Effector CD8-positive, alpha-beta T cell (primary cell): ENCODE results near the gene KRTAP5-3.

ENCODE experiments used
- DNase-seq: peaks from one replicate; lab custom pipeline; 2025; lab: John Stamatoyannopoulos, UW

The KRTAP5-3 gene

GRCh38 chr11:1643146-1643690 lies 35.0 kb upstream of the KRTAP5-3 start:
- no peak for DNase-seq

DNA sequence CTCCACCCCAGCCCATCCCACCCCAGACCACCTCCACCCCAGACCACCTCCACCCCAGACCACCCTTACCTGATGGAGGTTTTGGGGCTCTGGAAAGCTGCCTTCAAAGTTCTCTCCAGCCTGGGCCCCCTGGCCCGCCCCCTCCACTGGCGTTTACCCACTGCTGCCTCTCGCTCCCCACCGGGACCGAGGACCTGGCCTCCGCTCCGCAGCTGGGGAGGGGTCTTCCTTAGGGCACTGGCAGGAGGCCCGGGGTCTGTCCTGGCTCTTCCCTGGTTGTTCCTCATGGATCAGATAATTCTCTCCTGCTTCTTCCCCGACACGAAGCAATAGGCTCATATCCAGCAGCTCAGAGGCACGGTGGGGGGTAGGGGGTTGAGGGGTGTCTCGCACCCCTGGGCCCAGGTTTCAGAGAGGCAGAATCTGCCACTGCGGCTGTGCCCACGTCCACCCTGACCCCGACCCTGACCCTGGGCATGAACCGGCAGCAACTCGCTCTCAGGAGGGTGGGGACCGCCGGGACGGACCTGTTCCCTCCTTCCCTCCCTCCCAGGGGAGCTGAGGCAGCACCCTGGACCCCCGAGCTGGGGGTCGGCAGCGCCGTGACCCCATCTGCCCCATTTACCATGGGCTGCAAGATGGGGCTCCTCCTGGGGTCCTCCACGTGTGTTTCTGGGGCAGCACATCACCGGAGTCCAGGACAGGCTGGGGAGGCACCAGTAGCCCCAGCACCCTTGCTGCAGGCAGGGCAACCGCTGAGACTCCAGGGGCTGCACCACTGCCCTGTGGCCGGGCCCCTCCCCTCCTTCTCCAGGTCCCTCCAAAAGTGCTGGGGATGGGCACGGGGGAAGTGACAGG lies 34.3 kb upstream of the KRTAP5-3 start:
- no peak for DNase-seq

GRCh38 chr11:1641096-1641495 lies 32.8 kb upstream of the KRTAP5-3 start:
- DNase-seq, result no peak

GRCh38 chr11:1640076-1640946 lies 32.0 kb upstream of the KRTAP5-3 start:
- no peak for DNase-seq

DNA sequence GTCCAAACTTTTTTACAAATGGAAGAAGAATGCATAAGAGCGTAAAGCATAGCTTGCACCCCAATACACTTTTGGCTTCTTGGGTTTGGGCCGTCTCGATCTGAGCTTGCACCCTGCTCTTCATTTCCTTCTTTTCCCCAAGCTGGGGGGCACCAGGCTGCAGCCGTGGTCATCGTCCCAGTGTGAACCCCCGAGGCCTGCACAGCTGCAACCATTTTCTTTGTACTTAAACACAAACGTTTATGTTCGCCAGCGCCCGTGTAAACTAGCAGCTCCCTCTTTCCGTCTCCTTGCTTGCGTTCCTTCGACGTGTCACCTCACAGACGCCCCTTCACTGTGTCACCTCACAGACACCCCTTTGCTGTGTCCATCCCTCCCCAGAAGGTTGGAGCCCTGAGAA lies 31.4 kb upstream of the KRTAP5-3 start:
- no peak for DNase-seq

DNA sequence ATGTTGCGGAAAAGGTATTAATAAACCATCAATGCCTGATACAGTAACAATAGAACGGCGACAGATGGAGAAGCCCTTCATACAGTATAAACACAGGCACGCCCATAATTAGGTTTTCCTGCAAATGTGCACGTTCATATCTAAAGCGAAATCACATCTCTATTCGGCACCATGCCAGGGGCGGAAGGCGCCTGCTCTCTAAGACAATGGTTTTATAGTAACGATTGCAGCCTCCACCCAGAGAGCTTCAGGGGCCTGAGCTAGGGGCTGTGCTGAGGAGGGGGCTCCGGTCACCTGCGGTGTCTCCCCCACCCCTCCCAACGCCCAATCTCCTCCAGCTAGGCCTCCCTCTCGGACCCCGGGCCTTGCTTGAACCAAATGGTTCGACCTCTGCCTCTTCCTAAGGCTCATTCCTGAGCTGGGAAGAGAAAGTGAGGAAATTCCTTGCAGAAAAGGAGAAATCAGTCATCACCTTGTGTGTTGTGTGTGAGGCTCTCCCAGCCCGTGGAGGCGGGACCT lies 30.9 kb upstream of the KRTAP5-3 start:
- DNase-seq, result no peak

- DNase-seq, result no peak
Observed at GRCh38 chr11:1638344-1638743, 30.1 kb upstream of the KRTAP5-3 start.

GRCh38 chr11:1637628-1638027 lies 29.4 kb upstream of the KRTAP5-3 start:
- no peak for DNase-seq

GRCh38 chr11:1636291-1636950 lies 28.2 kb upstream of the KRTAP5-3 start:
- DNase-seq, result no peak

GRCh38 chr11:1633864-1634263 lies 25.6 kb upstream of the KRTAP5-3 start:
- DNase-seq, result no peak

DNA sequence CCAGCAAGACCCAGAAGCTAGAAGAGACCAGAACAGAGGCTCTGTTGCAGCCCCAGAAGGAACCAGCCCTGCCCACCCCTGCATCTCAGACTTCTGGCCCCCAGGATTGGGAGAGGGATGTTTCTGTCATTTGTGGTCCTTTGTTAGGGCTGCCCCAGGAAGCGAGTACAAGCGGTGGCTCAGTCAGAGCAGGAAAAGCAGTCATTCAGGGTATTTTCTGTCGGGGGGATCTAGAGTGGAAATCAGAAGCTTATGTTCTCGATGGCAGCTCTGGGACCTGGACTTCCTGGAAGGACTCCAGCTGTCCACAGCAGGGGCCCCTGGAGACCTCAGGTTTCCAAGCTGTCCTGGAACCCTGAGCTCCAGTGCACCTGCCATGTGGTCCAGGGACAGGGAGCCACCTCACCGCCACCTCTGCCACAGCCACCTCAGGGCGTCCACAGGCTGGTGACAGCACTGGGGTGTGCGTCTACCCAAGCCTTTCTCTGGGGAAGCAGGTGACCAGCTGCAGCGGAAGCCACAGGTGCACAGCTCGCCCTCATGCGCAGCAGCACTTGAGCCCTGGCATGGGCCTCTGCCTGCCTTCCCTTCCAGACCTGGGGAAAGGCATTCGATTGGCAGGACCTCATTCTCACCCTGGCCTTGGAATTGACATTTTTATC lies 23.9 kb upstream of the KRTAP5-3 start:
- DNase-seq, result no peak

DNA sequence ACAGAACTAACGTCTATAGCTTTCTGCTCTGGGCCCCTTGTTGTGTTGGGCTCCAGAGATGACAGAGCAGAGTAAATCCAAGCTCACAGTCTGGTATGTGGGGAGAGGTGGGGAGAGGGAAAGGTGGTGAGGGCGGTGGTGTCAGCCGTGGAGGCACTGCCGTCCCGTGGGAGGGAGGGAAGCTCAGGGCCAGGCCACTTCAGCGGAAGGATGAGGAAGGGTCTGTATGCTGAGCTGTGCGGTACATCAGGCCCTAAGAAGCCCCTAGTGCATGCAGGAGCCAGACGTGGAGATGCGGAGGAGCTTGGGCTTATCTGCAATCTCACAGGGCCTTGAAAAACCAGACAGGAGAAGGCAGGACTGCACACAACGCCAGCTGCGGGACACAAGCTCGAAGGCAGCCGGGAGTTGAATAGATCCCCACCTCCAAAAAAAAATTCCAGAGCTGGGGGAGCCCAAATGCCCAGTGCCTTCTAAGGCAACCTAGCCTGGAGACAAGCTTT lies 22.9 kb upstream of the KRTAP5-3 start:
- no peak for DNase-seq

- no peak for DNase-seq
Observed at GRCh38 chr11:1630271-1630670, 22.0 kb upstream of the KRTAP5-3 start.

DNA sequence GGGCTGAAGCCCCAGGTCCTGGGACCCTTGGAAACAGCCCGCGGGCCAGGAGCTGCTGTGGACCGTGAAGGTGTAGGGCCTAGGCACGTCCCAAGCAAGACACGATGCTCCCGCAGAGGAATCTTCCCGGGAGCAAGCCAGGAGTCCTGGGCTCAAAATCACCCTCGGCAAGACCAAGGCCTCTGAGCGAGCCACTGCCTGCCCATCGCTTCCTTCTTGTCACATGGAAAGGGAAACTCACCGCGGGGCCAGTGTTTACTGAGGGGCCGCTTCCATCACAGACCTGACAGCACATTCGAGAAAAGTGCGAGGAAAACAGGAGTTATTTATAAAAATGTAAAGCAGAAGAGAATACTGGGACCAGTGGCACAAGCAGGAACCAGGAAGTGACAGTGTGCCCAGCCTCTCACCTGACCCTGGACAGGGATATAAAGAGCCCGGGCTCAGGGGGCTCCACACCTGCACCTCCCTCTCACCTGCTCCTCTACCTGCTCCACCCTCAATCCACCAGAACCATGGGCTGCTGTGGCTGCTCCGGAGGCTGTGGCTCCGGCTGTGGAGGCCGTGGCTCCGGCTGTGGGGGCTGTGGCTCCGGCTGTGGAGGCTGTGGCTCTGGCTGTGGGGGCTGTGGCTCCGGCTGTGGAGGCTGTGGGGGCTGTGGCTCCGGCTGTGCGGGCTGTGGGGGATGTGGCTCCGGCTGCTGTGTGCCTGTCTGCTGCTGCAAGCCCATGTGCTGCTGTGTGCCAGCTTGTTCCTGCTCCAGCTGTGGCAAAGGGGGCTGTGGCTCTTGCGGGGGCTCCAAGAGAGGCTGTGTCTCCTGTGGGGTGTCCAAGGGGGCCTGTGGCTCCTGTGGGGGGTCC lies 21.3 kb upstream of the KRTAP5-3 start, which contains the start of gene KRTAP5-5:
Gene KRTAP5-5, plus strand, starts transcription at position 450 of the 860 bp plus-strand sequence. Its CDS starts 66 bp downstream, at position 516.
- DNase-seq, result no peak

- DNase-seq, result peak; percentile 30
Observed at GRCh38 chr11:1628506-1629325, 20.5 kb upstream of the KRTAP5-3 start.

GRCh38 chr11:1625541-1625940 lies 17.3 kb upstream of the KRTAP5-3 start:
- no peak for DNase-seq

DNA sequence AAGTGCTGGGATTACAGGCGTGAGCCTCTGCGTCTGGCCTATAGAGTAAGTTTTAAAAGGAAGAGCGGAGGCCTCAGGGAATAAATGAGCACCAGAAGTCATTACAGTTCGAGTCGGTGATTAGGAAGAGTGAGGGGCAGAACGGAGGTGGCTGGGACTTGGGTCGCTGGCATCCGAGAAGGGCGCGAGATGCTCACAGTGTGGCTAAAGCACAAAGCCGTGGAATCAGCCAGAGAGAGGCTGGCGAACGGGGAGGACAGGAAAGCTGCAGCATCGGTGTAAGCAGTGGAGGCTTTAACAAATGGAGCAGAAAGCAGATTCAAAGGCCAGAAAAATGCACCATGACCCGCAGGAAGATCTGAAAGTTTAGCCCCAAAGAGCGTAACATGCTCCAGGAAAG lies 16.4 kb upstream of the KRTAP5-3 start:
- DNase-seq, result no peak

DNA sequence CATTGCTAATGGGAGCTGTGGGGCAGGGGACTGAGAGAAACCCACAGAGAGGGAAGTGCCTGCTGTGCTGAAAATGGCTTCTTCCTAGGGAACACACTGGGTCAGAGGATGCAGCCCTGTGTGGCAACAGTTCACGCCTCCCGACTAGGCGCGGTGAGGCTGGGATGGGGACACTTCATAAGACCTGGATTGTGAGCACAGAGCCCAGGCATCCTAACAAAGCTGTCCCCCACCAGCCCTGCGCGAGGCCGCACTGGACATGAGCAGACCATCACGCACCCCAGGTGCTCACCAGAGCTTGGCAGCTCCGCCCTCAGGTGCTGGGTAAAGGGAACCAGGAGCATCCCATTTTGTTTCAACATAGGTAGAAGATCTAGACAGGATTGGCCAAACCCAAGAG lies 15.5 kb upstream of the KRTAP5-3 start:
- no peak for DNase-seq

DNA sequence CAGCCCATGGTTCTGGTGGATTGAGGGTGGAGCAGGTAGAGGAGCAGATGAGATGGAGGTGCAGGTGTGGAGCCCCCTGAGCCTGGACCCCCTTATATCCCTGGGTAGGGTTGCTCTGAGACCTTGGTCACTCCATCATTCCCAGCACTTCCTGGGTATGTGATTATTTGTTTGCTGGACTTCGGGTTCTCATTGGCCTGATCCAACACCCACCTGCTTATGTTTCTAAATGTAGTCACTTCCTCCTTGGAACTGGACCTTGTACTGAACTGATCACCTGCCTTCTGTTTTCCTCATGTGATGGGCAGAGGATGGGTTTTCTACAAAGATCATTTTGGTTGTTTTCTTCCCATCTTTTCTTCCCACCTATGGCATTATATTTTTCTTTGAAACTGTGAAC lies 13.8 kb upstream of the KRTAP5-3 start, which contains the start of gene KRTAP5-4:
Gene KRTAP5-4, minus strand, starts transcription at position 53 of the 400 bp plus-strand sequence. Its CDS starts 45 bp downstream, at position 8.
- DNase-seq, result no peak
